Measurements from ENCODE around the gene DIPK1A.

DIPK1A gene

GRCh38 chr1:92957030-92957734 lies 4.1 kb downstream of the DIPK1A start:
- no peak for DNase-seq (ENCODE audit: extremely low read depth, low read depth)
- no peak for TF ChIP-seq CTCF (IDR thresholded peaks at IDR 0.05; ENCODE audit: low read depth, low read length)

GRCh38 chr1:92956254-92957029 lies 4.8 kb downstream of the DIPK1A start:
- TF ChIP-seq CTCF (IDR thresholded peaks at IDR 0.05; ENCODE audit: low read depth, low read length): no peak
- DNase-seq (ENCODE audit: extremely low read depth, low read depth): no peak

GRCh38 chr1:92953491-92953890 lies 7.8 kb downstream of the DIPK1A start:
- DNase-seq (ENCODE audit: extremely low read depth, low read depth): no peak
- no peak for TF ChIP-seq CTCF (IDR thresholded peaks at IDR 0.05; ENCODE audit: low read depth, low read length)

GRCh38 chr1:92952714-92953113 lies 8.5 kb downstream of the DIPK1A start:
- TF ChIP-seq CTCF (IDR thresholded peaks at IDR 0.05; ENCODE audit: low read depth, low read length): no peak
- no peak for DNase-seq (ENCODE audit: extremely low read depth, low read depth)

GRCh38 chr1:92951141-92951582 lies 10.1 kb downstream of the DIPK1A start:
- TF ChIP-seq CTCF (IDR thresholded peaks at IDR 0.05; ENCODE audit: low read depth, low read length): peak; percentile 7
- DNase-seq (ENCODE audit: extremely low read depth, low read depth): peak; percentile 77

- TF ChIP-seq CTCF (IDR thresholded peaks at IDR 0.05; ENCODE audit: low read depth, low read length): no peak
- DNase-seq (ENCODE audit: extremely low read depth, low read depth): no peak
These were observed 11.1 kb downstream of the DIPK1A start for GRCh38 chr1:92949937-92950817.

Data from AG09319 (cell line).